IMR-90 (cell line): ENCODE results near the gene CD6. TPM values are rescaled to one million over a fixed set of nuclear protein-coding genes. Genes with fewer than 3 reads are reported as not detected.

Source experiments
- ATAC-seq: fragments of 200-7000 bp; cut with Tn5 transposase; 2 replicates; pipeline ENCODE4 v1.9.1; 2020; ENCODE audit warnings: low read depth, mild to moderate bottlenecking, moderate library complexity
- BruUV-seq: library from RNA; stranded (reverse); fragments of 400-500 nt; replicated peaks from 2 replicates; lab custom pipeline; 2021; lab: Mats Ljungman, UMichigan
- CTCF ChIA-PET: fragments of 300-600 bp; formaldehyde crosslinking; extraction: SDS; loops from one replicate; lab custom pipeline; 2021; ENCODE audit warnings: antibody characterized with exemption; lab: Yijun Ruan, JAX
- POLR2A ChIA-PET: fragments of 300-600 bp; sonication (Branson Sonifier 250); formaldehyde crosslinking; loops from one replicate; lab custom pipeline; 2022; ENCODE audit warnings: antibody characterized with exemption; ENCODE audit not compliant: unreplicated experiment; lab: Charles Lee
- DNase-seq: peaks from one replicate; pipeline ENCODE4 v3.0.0; 2013
- H2AFZ ChIP-seq: replicated peaks from 2 replicates; pipeline ENCODE3; 2013; ENCODE audit warnings: low read length, mild to moderate bottlenecking; ENCODE audit not compliant: poor library complexity
- H2AK5ac ChIP-seq: 2 replicates; pipeline ENCODE4 v1.6.1; 2013; ENCODE audit warnings: low read depth, low read length, inconsistent platforms
- H2AK9ac ChIP-seq: replicated peaks from 2 replicates; pipeline ENCODE3; 2013; ENCODE audit warnings: mild to moderate bottlenecking, low read depth, low read length, moderate library complexity; ENCODE audit not compliant: poor library complexity
- H2BK120ac ChIP-seq: 2 replicates; pipeline ENCODE4 v1.6.1; 2013; ENCODE audit warnings: low read depth, low read length, inconsistent platforms
- H2BK15ac ChIP-seq: 3 replicates; pipeline ENCODE4 v1.6.1; 2013; ENCODE audit warnings: low read depth, low read length, inconsistent platforms
- H2BK20ac ChIP-seq: 2 replicates; pipeline ENCODE4 v1.6.1; 2013; ENCODE audit warnings: low read depth, mild to moderate bottlenecking, inconsistent platforms, low read length, moderate library complexity
- H2BK5ac ChIP-seq: 2 replicates; pipeline ENCODE4 v1.6.1; 2013; ENCODE audit warnings: mild to moderate bottlenecking, low read depth, low read length, inconsistent platforms; ENCODE audit not compliant: poor library complexity, severe bottlenecking
- H3K14ac ChIP-seq: replicated peaks from 2 replicates; pipeline ENCODE4 v1.6.1; 2013; ENCODE audit warnings: low read depth, low read length, inconsistent platforms
- H3K18ac ChIP-seq: 2 replicates; pipeline ENCODE4 v1.6.1; 2013; ENCODE audit warnings: low read depth, low read length, control low read depth
- H3K23ac ChIP-seq: 2 replicates; pipeline ENCODE4 v1.6.1; 2013; ENCODE audit warnings: low read depth, low read length, inconsistent platforms
- H3K27ac ChIP-seq: 2 replicates; pipeline ENCODE4 v1.5.1; 2013; ENCODE audit warnings: mild to moderate bottlenecking, control low read depth, low read length; ENCODE audit not compliant: insufficient read depth
- H3K27me3 ChIP-seq: 2 replicates; pipeline ENCODE4 v1.6.1; 2013; ENCODE audit warnings: low read length; ENCODE audit not compliant: control insufficient read depth, insufficient read depth
- H3K36me3 ChIP-seq: 2 replicates; pipeline ENCODE4 v1.6.1; 2013; ENCODE audit warnings: low read length, mixed read lengths; ENCODE audit not compliant: control insufficient read depth, insufficient read depth
- H3K4ac ChIP-seq: 2 replicates; pipeline ENCODE4 v1.6.1; 2013; ENCODE audit warnings: low read depth, low read length, inconsistent platforms
- H3K4me1 ChIP-seq: 2 replicates; pipeline ENCODE4 v1.6.1; 2013; ENCODE audit warnings: low read length, mixed read lengths; ENCODE audit not compliant: control insufficient read depth, insufficient read depth
- H3K4me2 ChIP-seq: 2 replicates; pipeline ENCODE4 v1.6.1; 2013; ENCODE audit warnings: low read depth, mild to moderate bottlenecking, control low read depth, low read length, moderate library complexity
- H3K4me3 ChIP-seq: 2 replicates; pipeline ENCODE4 v1.5.1; 2013; ENCODE audit warnings: low read depth, mild to moderate bottlenecking, control low read depth, low read length, moderate library complexity; ENCODE audit not compliant: insufficient read depth
- H3K56ac ChIP-seq: 2 replicates; pipeline ENCODE4 v1.6.1; 2013; ENCODE audit warnings: low read length, inconsistent platforms; ENCODE audit not compliant: insufficient read depth; ENCODE audit errors: extremely low read depth
- H3K79me1 ChIP-seq, 2 experiments: 2 replicates each; pipeline ENCODE4 v1.6.1; 2013; ENCODE audit warnings: low read length in 2 of 2, inconsistent platforms in 1 of 2, low read depth in 1 of 2
- H3K9ac ChIP-seq: 2 replicates; pipeline ENCODE4 v1.6.1; 2013; ENCODE audit warnings: low read depth, low read length, control low read depth
- H3K9me1 ChIP-seq: 2 replicates; pipeline ENCODE4 v1.6.1; 2013; ENCODE audit warnings: low read length, inconsistent platforms; ENCODE audit not compliant: insufficient read depth
- H3K9me3 ChIP-seq: 2 replicates; pipeline ENCODE4 v1.6.1; 2013; ENCODE audit warnings: low read length; ENCODE audit not compliant: control insufficient read depth, insufficient read depth
- H4K20me1 ChIP-seq: 2 replicates; pipeline ENCODE4 v1.6.1; 2013; ENCODE audit warnings: low read length, inconsistent platforms; ENCODE audit not compliant: insufficient read depth
- H4K5ac ChIP-seq: 2 replicates; pipeline ENCODE4 v1.6.1; 2013; ENCODE audit warnings: mild to moderate bottlenecking, low read depth, low read length, control low read depth
- H4K8ac ChIP-seq, 2 experiments: 2 replicates each; pipeline ENCODE4 v1.6.1; 2013; ENCODE audit warnings: low read depth in 2 of 2, low read length in 2 of 2, control low read depth in 1 of 2, inconsistent platforms in 1 of 2
- H4K91ac ChIP-seq: 2 replicates; pipeline ENCODE4 v1.6.1; 2013; ENCODE audit warnings: low read depth, low read length, inconsistent platforms; ENCODE audit not compliant: insufficient read depth
- BHLHE40 ChIP-seq: fragments of 150-350 bp; IDR thresholded peaks from 2 replicates; pipeline ENCODE4 v1.6.1; 2016; ENCODE audit warnings: mild to moderate bottlenecking, low read depth, low read length
- CHD1 ChIP-seq: IDR thresholded peaks from 2 replicates; pipeline ENCODE4 v1.6.1; 2012; ENCODE audit warnings: low read depth, low read length, improper control_type of control experiment
- CTCF ChIP-seq: conservative IDR thresholded peaks from 2 replicates; pipeline ENCODE4 v1.5.1; 2012; ENCODE audit warnings: mild to moderate bottlenecking, low read depth, low read length, improper control_type of control experiment
- MXI1 ChIP-seq: IDR thresholded peaks from 2 replicates; pipeline ENCODE4 v1.6.1; 2012; ENCODE audit warnings: low read depth, mild to moderate bottlenecking, low read length, moderate library complexity, borderline replicate concordance
- NFE2L2 ChIP-seq: fragments of 150-350 bp; IDR thresholded peaks from 2 replicates; pipeline ENCODE4 v1.6.1; 2016; ENCODE audit warnings: low read depth, mild to moderate bottlenecking, low read length
- POLR2A ChIP-seq: IDR thresholded peaks from 2 replicates; pipeline ENCODE4 v1.6.1; 2012; ENCODE audit warnings: mild to moderate bottlenecking, low read depth, low read length
- RAD21 ChIP-seq: IDR thresholded peaks from 2 replicates; pipeline ENCODE4 v1.6.1; 2012; ENCODE audit warnings: low read length, improper control_type of control experiment
- RCOR1 ChIP-seq: IDR thresholded peaks from 2 replicates; pipeline ENCODE4 v1.6.1; 2012; ENCODE audit warnings: mild to moderate bottlenecking, low read length, improper control_type of control experiment; ENCODE audit not compliant: insufficient replicate concordance
- USF2 ChIP-seq: fragments of 150-350 bp; IDR thresholded peaks from 2 replicates; pipeline ENCODE4 v1.6.1; 2017; ENCODE audit warnings: mild to moderate bottlenecking, antibody characterized with exemption, low read length, low read depth
- WGBS, 2 experiments: methylation state at CpG; one replicate each; pipeline versions ENCODE4 v1.1.5 to v1.1.7; 2013; ENCODE audit warnings: missing lambda C conversion rate in 2 of 2; ENCODE audit not compliant: insufficient read length in 1 of 2; ENCODE audit errors: extremely low coverage in 2 of 2; 5-methylcytosine and 5-hydroxymethylcytosine counted together
- dilution Hi-C: fragments of 300-500 bp; cut with HindIII; formaldehyde crosslinking; loops from one replicate; pipeline ENCODE4 v1.14.3; 2018; ENCODE audit warnings: low sequenced_read_pairs; ENCODE audit not compliant: unreplicated experiment
- in situ Hi-C: fragments of 300-500 bp; cut with MboI; formaldehyde crosslinking; loops from 3 replicates; pipeline ENCODE4 v1.14.3; 2019; ENCODE audit warnings: low sequenced_read_pairs, inconsistent platforms, mixed read lengths
- intact Hi-C: fragments of 100-400 bp; cut with micrococcal nuclease; formaldehyde crosslinking; loops from 2 replicates; pipeline ENCODE4 v1.10.0; 2022
- polyA plus RNA-seq, 3 experiments: library from polyadenylated mRNA; depleted of rRNA; stranded (reverse); fragments of >200 nt; gene quantifications; 2 replicates each; pipeline ENCODE4 v1.2.3, GENCODE V29; 2012; ENCODE audit warnings: low replicate concordance in 1 of 3
- total RNA-seq: library from RNA; depleted of rRNA; stranded (reverse); fragments of >200 nt; gene quantifications from 2 replicates; pipeline ENCODE4 v1.2.3, GENCODE V29; 2012

The CD6 gene
- total and polyA plus RNA-seq, 2 of the 4 experiments (the other 2 are of a cell fraction): not detected

GRCh38 chr11:61034111-61034510 lies 62.6 kb downstream of the CD6 start:
- no peak overlapping the region for H3K14ac ChIP-seq
- peak; percentile 4 for DNase-seq

More at GRCh38 chr11:61034111-61034510, 62.6 kb downstream of the CD6 start:
- H3K4me1 ChIP-seq: no peaks in the 10 kb centered on the region
- H3K18ac ChIP-seq: no peak overlapping the region
- H3K4me2 ChIP-seq: no peak overlapping the region
- ATAC-seq: no peak
- ChIA-PET POLR2A (no interaction called here), CTCF (no interaction called here)
- no peak overlapping the region for H3K23ac ChIP-seq
- H3K36me3 ChIP-seq: no peaks in the 10 kb centered on the region
- H2BK15ac ChIP-seq: no peak overlapping the region
- H2BK5ac ChIP-seq: no peak overlapping the region
- no peaks in the 10 kb centered on the region for H3K9me1 ChIP-seq
- H3K56ac ChIP-seq: no peak overlapping the region
- H2AK9ac ChIP-seq: no peak overlapping the region
- H3K79me1 ChIP-seq: no peaks in the 10 kb centered on the region
- H3K27ac ChIP-seq: no peak overlapping the region
- no peak overlapping the region for H2AK5ac ChIP-seq
- H4K5ac ChIP-seq: no peak overlapping the region
- no peak overlapping the region for H4K91ac ChIP-seq
- WGBS, 2 experiments: 79% methylated on average over 2 of the region's 4 CpGs; no CpG with 5 or more reads in 1 of the 2 experiments
- H3K4ac ChIP-seq: no peak overlapping the region
- in situ Hi-C loops (no loop called here), intact Hi-C loops (no loop called here), dilution Hi-C loops (no loop called here)
- H2BK120ac ChIP-seq: no peak overlapping the region
- no TSS peak for BruUV-seq
- no peak for TF ChIP-seq BHLHE40
- no peak for TF ChIP-seq RAD21
- no peak for TF ChIP-seq POLR2A
- TF ChIP-seq MXI1: no peak
- no peak for TF ChIP-seq CTCF
- TF ChIP-seq CHD1: no peak
- TF ChIP-seq USF2: no peak
- no peak for TF ChIP-seq NFE2L2
- TF ChIP-seq RCOR1: no peak
- H3K4me3 ChIP-seq: no peak overlapping the region
- H2AFZ ChIP-seq: no peak overlapping the region
- H4K8ac ChIP-seq: no peak overlapping the region
- no peak overlapping the region for H3K9ac ChIP-seq
- no peak overlapping the region for H2BK20ac ChIP-seq
- H3K9me3 ChIP-seq: no peaks in the 10 kb centered on the region
- no peaks in the 10 kb centered on the region for H4K20me1 ChIP-seq
- H3K27me3 ChIP-seq: peaks cover 28% of the 10 kb centered on the region
